GM18526 (cell line): Measurements from ENCODE around the gene TTLL8.

ENCODE experiments used
- POLR2A ChIP-seq: IDR thresholded peaks from 3 replicates; pipeline ENCODE4 v1.6.1; 2011; ENCODE audit not compliant: insufficient read length; ENCODE audit errors: extremely low read depth

Gene TTLL8

GRCh38 chr22:50044485-50045118 is 13.5 kb downstream of the TTLL8 start:
- no peak for TF ChIP-seq POLR2A

- no peak for TF ChIP-seq POLR2A
These were observed 16.6 kb downstream of the TTLL8 start for GRCh38 chr22:50041361-50042065.

GRCh38 chr22:50040717-50041116 is 17.4 kb downstream of the TTLL8 start:
- no peak for TF ChIP-seq POLR2A

- TF ChIP-seq POLR2A: no peak
These were observed 18.2 kb downstream of the TTLL8 start for GRCh38 chr22:50039669-50040443.

- no peak for TF ChIP-seq POLR2A
These were observed 21.9 kb downstream of the TTLL8 start for GRCh38 chr22:50035976-50036724.

- no peak for TF ChIP-seq POLR2A
These were observed 22.8 kb downstream of the TTLL8 start for GRCh38 chr22:50035131-50035881.

GRCh38 chr22:50034126-50035081 is 23.7 kb downstream of the TTLL8 start:
- no peak for TF ChIP-seq POLR2A

- no peak for TF ChIP-seq POLR2A
These were observed 25.0 kb downstream of the TTLL8 start for GRCh38 chr22:50032941-50033601.

GRCh38 chr22:50032109-50032871 is 25.8 kb downstream of the TTLL8 start:
- TF ChIP-seq POLR2A: no peak

GRCh38 chr22:50031189-50032091 is 26.7 kb downstream of the TTLL8 start:
- TF ChIP-seq POLR2A: no peak
